Activated CD8-positive, alpha-beta T cell treated with anti-CD3 and anti-CD28 coated beads for 36 hours (primary cell): ENCODE data around the gene PAK5. TPM values are rescaled to one million over a fixed set of nuclear protein-coding genes. Genes with fewer than 3 reads are reported as not detected.

Experiments
- ATAC-seq: fragments of 200-7000 bp; cut with Tn5 transposase; one replicate; pipeline ENCODE4 v1.10.0; 2021; ENCODE audit warnings: mild to moderate bottlenecking, moderate library complexity
- CTCF ChIA-PET: fragments of 350-600 bp; sonication (Branson Sonifier 250); formaldehyde crosslinking; loops from one replicate; lab custom pipeline; 2021; ENCODE audit warnings: antibody characterized with exemption; lab: Charles Lee
- POLR2A ChIA-PET: fragments of 350-600 bp; sonication (Branson Sonifier 250); formaldehyde crosslinking; loops from one replicate; lab custom pipeline; 2021; ENCODE audit warnings: antibody characterized with exemption; lab: Charles Lee
- DNase-seq: peaks from one replicate; pipeline ENCODE4 v3.0.0-alpha.2; 2020
- H3K27ac Mint-ChIP-seq: one replicate; pipeline ENCODE4 v1.8.0; 2021; ENCODE audit warnings: mild to moderate bottlenecking, mixed read lengths
- H3K27me3 Mint-ChIP-seq: one replicate; pipeline ENCODE4 v1.8.0; 2021; ENCODE audit warnings: mixed read lengths
- H3K36me3 Mint-ChIP-seq: one replicate; pipeline ENCODE4 v1.8.0; 2021; ENCODE audit warnings: low read depth, mixed read lengths
- H3K4me1 Mint-ChIP-seq: one replicate; pipeline ENCODE4 v1.8.0; 2021; ENCODE audit warnings: low read depth, mixed read lengths
- H3K4me3 Mint-ChIP-seq: one replicate; pipeline ENCODE4 v1.8.0; 2021; ENCODE audit warnings: mild to moderate bottlenecking, moderate library complexity, mixed read lengths
- H3K9me3 Mint-ChIP-seq: one replicate; pipeline ENCODE4 v1.8.0; 2021; ENCODE audit warnings: mixed read lengths
- intact Hi-C: fragments of 100-400 bp; cut with micrococcal nuclease; formaldehyde crosslinking; loops from one replicate; pipeline ENCODE4 v1.10.0; 2022
- total RNA-seq, 2 experiments: library from RNA; stranded (reverse); gene quantifications; one replicate each; pipeline ENCODE4 v1.2.3, GENCODE V29; 2021
- TF ChIP-seq, protein P1 (sequence below): fragments of 200-600 bp; IDR thresholded peaks from one replicate; pipeline ENCODE4 v1.8.0; 2022; ENCODE audit warnings: antibody characterized with exemption, mild to moderate bottlenecking

PAK5 gene
- total RNA-seq, 2 experiments from 2014 or later: not detected

DNA sequence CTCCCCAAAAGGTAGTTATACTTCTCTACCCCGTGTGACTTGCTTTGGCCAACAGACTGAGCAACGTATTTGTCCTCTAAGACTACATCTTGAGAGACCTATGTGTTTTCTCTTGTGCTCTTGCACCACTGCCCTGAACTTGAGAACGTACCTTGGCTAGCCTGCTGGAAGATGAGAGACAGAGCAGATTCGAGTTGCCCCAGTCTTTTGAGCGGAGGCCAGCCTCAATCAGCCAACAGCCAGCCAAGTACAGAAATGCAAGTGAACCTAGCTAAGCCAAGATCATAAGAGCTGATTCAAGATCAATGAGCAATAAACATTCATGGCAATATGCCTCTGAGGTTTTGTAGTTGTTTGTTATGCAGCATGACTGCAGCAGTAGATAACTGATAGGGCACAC, 98.4 kb downstream of the PAK5 start:
- ATAC-seq (no peak), DNase-seq (no peak)
- no peak overlapping the region for H3K27ac Mint-ChIP-seq
- intact Hi-C loops: no loop called here
- POLR2A ChIA-PET: interaction anchor here (1.2 kb wide), 1 partner anchor 97 kb away, joined by 3 read pairs; no protein-coding TSS in a partner anchor
- H3K27me3 Mint-ChIP-seq: no peaks in the 10 kb centered on the region
- TF ChIP-seq, protein P1, sequence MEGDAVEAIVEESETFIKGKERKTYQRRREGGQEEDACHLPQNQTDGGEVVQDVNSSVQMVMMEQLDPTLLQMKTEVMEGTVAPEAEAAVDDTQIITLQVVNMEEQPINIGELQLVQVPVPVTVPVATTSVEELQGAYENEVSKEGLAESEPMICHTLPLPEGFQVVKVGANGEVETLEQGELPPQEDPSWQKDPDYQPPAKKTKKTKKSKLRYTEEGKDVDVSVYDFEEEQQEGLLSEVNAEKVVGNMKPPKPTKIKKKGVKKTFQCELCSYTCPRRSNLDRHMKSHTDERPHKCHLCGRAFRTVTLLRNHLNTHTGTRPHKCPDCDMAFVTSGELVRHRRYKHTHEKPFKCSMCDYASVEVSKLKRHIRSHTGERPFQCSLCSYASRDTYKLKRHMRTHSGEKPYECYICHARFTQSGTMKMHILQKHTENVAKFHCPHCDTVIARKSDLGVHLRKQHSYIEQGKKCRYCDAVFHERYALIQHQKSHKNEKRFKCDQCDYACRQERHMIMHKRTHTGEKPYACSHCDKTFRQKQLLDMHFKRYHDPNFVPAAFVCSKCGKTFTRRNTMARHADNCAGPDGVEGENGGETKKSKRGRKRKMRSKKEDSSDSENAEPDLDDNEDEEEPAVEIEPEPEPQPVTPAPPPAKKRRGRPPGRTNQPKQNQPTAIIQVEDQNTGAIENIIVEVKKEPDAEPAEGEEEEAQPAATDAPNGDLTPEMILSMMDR: no peak
- CTCF ChIA-PET: no interaction called here
- no peaks in the 10 kb centered on the region for H3K4me1 Mint-ChIP-seq
- H3K36me3 Mint-ChIP-seq: no peaks in the 10 kb centered on the region
- peaks cover 5% of the 10 kb centered on the region for H3K9me3 Mint-ChIP-seq
- H3K4me3 Mint-ChIP-seq: no peak overlapping the region

DNA sequence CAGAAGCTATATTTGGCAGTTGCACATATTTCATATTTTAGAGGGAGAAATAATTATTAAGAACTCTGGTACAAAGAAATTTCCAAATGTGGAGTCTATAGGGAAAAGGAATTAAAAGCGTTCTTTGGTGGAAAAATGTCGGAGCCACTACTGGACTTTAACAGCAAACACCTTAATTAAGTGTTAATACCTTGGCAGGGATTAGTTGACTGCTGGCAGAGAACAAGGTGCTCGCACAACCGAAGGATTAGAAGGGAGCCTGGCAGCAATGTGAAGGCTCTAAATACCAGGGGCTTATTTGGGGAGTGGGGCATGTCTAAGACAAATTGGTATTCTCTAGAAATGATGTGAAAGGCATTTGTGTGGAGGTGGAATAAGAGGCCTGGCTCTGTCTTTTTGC, 98.9 kb downstream of the PAK5 start:
- no peak for ATAC-seq
- DNase-seq: no peak

DNA sequence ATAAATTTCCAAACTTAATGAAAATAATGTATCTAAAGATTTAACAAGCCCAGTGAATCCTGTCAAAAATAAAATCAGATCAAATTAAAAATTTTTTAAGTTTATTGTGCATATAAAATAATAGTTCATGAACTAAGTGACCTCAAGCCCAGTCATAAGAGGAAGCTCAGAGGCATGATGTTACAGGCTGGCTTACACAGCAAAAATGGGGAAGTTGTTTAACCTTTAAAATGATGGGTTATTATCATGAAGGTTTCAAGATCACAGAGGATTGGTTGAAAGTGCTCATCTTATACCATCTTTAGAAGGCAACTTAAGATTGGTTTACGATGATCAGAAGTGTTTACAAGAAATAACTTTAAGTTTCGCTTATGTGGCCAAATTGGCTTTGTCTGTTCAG, 102.5 kb downstream of the PAK5 start:
- TF ChIP-seq, protein P1: no peak
- Mint-ChIP-seq H3K36me3 (no peaks in the 10 kb centered on the region), H3K4me3 (no peak overlapping the region), H3K4me1 (no peaks in the 10 kb centered on the region), H3K9me3 (peaks cover 5% of the 10 kb centered on the region), H3K27ac (no peak overlapping the region), H3K27me3 (no peaks in the 10 kb centered on the region)
- intact Hi-C loops: no loop called here
- ChIA-PET CTCF (no interaction called here), POLR2A (no interaction called here)
- DNase-seq (no peak), ATAC-seq (no peak)

More for the DNA sequence above, 98.9 kb downstream of the PAK5 start:
- intact Hi-C loops: no loop called here
- Mint-ChIP-seq H3K9me3 (peaks cover 5% of the 10 kb centered on the region), H3K27ac (no peak overlapping the region), H3K36me3 (no peaks in the 10 kb centered on the region), H3K27me3 (no peaks in the 10 kb centered on the region), H3K4me1 (no peaks in the 10 kb centered on the region), H3K4me3 (no peak overlapping the region)
- TF ChIP-seq, protein P1: no peak
- ChIA-PET POLR2A (interaction anchor here (1.2 kb wide), 1 partner anchor 97 kb away, joined by 3 read pairs; no protein-coding TSS in a partner anchor), CTCF (no interaction called here)

DNA sequence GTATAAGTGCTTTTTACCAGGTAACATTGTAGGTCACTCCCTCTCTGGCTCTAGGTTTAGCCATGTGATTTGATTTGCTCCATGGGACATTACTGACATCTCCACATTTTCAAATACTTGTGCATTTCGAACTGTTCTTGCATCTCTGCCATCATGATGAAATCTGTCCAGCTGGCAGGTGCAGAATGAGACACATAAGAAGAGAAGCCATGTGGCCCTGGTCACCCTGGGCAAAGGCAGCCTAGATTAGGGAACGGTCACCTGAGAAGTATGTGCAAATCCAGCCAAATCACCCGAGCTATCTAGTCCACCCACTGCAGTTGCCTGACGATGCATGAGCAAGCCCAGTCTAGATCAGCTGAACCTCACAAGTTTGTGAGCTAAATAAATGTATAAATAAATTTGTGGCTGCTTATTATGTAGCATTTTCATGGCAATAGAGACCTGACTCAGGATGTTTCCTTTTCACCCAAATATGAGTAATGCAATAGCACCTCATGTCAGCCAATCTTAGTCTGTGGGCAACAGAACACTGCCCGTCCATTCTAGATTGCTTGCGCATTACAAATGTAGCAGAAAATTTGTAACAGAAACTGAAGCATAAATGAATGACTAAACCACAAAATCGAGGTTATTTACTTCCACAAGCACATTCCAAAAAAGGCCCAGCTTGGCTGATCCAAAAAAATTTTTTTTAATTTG, 115.2 kb downstream of the PAK5 start:
- TF ChIP-seq, protein P1: no peak
- ChIA-PET CTCF (no interaction called here), POLR2A (no interaction called here)
- intact Hi-C loops: no loop called here
- DNase-seq (no peak), ATAC-seq (no peak)
- H3K9me3 Mint-ChIP-seq: no peaks in the 10 kb centered on the region
- no peaks in the 10 kb centered on the region for H3K36me3 Mint-ChIP-seq
- no peaks in the 10 kb centered on the region for H3K27me3 Mint-ChIP-seq
- no peaks in the 10 kb centered on the region for H3K4me1 Mint-ChIP-seq
- no peak overlapping the region for H3K27ac Mint-ChIP-seq
- H3K4me3 Mint-ChIP-seq: no peak overlapping the region

DNA sequence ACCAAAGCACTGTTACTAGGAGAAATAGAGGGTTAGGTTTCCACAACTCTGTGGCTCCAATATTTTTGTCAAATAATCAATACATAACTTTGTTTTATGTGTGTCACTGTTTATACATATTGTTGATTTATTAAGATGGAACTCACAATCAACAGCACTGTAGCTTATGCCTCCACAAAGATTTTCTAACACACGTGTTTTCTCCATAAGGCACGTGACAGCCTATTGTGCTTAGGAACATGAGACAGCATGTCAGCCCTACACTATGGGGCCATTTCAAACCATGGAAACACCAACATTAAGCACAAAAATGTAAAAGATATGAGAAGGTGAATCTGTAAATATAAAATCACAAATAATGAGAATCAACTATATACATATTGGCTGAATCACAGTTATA, 127.0 kb downstream of the PAK5 start:
- ChIA-PET POLR2A (no interaction called here), CTCF (no interaction called here)
- intact Hi-C loops: no loop called here
- ATAC-seq: no peak
- Mint-ChIP-seq H3K4me1 (no peaks in the 10 kb centered on the region), H3K36me3 (no peaks in the 10 kb centered on the region), H3K4me3 (no peak overlapping the region), H3K9me3 (no peaks in the 10 kb centered on the region), H3K27ac (no peak overlapping the region), H3K27me3 (no peaks in the 10 kb centered on the region)
- DNase-seq: no peak
- TF ChIP-seq, protein P1: no peak
